Gastrocnemius medialis (tissue), 4 donors: ENCODE measurements around the gene MYO9B.

Experiments used
- CTCF ChIP-seq, 5 experiments: fragments of 450-650 bp in 3 of 5; fragments of 200-600 bp in 2 of 5; sonication (generic) in 2 of 5; IDR thresholded peaks in 4 of 5; conservative IDR thresholded peaks in 1 of 5; 1 replicate in 4 of 5; 2 replicates in 1 of 5; pipeline ENCODE4 v1.5.1; 2016 to 2019; ENCODE audit warnings: antibody characterized with exemption in 5 of 5, mild to moderate bottlenecking in 3 of 5, moderate library complexity in 3 of 5
- POLR2A ChIP-seq, 2 donors: fragments of 450-650 bp; IDR thresholded peaks; one replicate each; pipeline ENCODE4 v1.6.1; 2017; ENCODE audit warnings: antibody characterized with exemption in 2 of 2, mild to moderate bottlenecking in 2 of 2, moderate library complexity in 2 of 2

GRCh38 chr19:17243830-17244617 is 168.4 kb downstream of the MYO9B start:
- TF ChIP-seq CTCF (IDR thresholded peaks at IDR 0.05 in 4 of 5, conservative IDR thresholded peaks at IDR 0.05 in 1 of 5) (no peak), POLR2A (IDR thresholded peaks at IDR 0.05) (no peak)
